DMS53 (cell line): ENCODE measurements around the gene ANKLE1.
A peak's percentile ranks its signal among the peaks of the same experiment; 100 is the strongest.

Experiments used
- DNase-seq: peaks from one replicate; lab custom pipeline; 2025; lab: John Stamatoyannopoulos, UW

Gene ANKLE1

GRCh38 chr19:17281391-17282304 is at the start of gene ANKLE1:
Gene ANKLE1 (plus strand): TSS chr19:17281901. CDS start chr19:17281921, 20 bp downstream.
- peak; percentile 61 for DNase-seq

DNA sequence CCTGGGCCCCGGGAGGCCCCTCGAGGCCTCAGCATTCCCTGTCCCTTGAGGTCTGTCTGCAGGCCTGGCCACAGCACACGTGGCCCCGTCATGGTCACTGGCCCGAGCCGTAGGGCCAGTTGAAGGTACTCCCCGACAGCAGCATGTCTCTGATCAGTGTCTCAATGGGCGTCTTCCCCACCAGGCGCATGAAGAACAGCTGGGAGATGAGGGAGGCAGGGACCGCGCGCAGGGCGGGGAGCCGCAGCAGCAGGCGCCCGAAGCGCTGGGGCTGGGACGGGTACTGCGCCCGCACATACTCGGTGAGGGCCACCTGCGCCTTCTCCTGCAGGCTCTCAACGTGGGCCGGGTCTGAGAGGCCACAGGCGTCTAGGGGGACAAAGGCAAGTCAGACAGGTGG is 49.4 kb upstream of the ANKLE1 start:
- no peak for DNase-seq

GRCh38 chr19:17234911-17235299 is 46.8 kb upstream of the ANKLE1 start:
- DNase-seq: peak; percentile 65

GRCh38 chr19:17235300-17235970 is 46.3 kb upstream of the ANKLE1 start:
- DNase-seq: peak; percentile 88

DNA sequence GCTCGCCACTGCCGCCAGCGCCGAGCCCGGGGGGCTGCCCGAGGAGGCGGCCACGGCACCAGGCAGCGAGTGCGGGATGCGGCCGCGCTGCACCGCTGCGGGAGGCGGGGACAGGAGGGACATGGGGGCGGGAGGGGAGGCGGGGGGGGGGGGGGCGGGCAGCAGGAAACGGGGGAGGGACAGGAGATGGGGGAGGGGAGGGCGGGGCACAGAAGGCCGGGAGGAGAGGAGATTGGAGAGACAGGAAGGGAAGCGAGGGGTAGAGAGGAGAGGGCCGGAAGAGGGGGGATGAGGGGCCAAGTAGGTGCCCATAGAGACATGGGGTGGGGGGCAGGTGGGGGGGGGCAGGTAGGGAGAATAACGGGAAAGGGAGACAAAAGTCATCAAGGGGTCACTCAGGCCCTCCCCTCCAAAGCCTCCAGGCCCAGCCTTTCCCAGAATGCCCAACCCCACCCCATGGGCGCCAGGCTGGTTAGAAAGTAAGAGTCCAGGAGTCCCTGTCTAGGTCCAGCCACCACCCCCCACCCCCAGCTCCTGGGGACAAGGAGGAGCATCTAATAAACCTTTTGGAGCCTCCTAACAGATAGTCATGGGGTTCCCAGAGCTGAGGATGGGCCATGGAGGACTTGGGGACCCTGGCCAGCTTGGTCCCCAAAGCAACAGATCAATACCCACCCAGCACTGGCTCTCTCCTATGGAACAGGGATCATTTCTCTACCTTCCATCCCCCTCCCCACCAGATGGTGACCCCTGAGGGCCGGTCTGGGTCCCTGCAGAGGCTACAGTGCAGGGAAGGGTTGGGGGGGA is 45.5 kb upstream of the ANKLE1 start:
- peak; percentile 85 for DNase-seq

DNA sequence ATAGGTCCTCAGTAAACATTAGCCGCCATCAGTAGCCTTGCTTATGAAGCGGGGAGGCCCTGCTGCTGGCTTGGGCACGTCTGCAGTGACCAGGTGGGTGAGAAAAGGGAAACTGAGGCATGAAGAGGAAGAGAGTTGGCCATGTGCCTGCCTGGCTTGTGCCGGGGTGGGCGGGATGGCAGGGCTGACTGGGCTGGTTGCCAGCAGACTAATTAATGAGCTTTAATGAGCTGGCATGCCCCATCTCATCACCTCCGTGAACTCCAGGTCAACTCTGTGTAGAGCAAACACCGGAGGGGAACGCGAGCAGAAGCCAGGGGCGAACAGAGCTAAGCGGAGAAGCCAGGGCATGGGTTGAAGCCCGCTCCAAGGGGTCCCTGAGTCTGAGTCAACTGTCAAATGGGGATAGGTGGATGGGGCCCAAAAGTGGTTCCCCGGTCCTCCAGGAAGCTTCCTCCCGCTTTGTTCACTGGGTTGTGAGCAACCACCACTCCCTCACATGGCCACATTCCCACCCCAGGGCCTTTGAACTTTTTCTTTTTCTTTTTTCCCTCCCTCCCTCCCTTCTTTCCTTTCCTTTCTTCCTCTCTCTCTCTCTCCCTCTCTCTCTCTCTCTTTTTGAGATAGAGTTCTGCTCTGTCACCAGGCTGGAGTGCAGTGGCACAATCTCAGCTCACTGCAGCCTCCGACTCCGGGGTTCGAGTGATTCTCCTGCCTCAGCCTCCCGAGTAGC is 44.7 kb upstream of the ANKLE1 start:
- DNase-seq: no peak

- no peak for DNase-seq
Observed at GRCh38 chr19:17237747-17238706, 43.7 kb upstream of the ANKLE1 start.

DNA sequence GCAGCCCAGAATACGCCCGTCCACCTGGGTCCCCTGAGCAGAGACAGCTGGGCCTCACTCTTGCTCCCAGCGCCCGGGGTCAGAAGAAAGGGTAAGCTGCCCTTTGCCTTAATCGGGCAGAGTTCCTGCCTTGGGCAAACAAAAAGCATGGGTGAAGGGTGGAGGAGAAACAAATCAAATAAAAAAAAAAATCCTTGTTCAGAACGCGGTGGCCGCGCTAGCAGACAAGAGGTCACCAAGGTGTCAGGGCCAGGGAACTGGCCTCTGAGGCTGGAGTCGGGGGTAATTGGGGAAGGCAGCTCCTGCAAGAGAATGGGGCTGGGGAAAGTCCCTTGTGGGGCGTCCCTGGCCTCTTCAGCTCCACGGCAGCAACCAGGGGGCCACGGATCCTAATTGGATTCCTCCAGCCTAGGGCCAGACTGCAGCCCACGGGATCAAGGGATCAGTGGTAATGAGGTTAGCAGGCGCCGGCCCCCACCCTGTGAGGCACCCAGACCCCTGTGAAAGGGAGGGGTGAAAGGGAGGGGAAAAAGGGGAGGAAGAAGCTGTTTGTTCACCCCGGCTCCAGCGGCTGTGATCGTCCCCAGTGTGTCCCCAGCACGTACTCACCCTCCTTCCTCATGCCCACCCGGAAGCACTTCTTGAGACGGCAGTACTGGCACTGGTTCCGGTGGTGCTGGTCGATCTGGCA is 41.5 kb upstream of the ANKLE1 start:
- DNase-seq: peak; percentile 66

DNA sequence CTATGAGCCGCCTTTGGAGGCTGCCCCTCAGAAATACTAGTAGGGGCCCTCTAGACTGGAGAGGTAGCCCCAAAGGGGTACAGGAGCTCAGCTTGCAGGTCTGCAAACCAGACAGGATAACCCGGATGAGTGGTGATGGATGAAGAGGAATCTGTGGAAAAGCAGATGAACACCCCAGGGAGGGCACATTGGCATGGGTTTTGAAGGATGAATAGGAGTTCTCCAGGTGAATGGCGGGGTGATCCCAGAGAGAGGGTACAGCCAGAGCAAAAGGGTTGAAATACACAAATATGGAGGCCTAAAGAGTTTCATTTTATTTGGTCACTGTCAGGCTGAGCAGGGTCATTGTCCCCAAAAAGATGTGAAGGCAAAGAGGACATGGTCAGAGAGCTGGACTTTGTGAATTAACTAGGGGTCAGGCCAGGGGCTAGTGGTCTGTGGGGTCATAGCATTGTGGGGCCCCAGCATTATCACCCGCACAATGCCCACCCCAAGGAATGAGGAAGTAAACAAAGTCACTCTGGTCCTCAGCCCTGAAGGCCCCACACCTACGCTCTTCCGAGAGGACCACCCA is 40.8 kb upstream of the ANKLE1 start:
- no peak for DNase-seq

DNA sequence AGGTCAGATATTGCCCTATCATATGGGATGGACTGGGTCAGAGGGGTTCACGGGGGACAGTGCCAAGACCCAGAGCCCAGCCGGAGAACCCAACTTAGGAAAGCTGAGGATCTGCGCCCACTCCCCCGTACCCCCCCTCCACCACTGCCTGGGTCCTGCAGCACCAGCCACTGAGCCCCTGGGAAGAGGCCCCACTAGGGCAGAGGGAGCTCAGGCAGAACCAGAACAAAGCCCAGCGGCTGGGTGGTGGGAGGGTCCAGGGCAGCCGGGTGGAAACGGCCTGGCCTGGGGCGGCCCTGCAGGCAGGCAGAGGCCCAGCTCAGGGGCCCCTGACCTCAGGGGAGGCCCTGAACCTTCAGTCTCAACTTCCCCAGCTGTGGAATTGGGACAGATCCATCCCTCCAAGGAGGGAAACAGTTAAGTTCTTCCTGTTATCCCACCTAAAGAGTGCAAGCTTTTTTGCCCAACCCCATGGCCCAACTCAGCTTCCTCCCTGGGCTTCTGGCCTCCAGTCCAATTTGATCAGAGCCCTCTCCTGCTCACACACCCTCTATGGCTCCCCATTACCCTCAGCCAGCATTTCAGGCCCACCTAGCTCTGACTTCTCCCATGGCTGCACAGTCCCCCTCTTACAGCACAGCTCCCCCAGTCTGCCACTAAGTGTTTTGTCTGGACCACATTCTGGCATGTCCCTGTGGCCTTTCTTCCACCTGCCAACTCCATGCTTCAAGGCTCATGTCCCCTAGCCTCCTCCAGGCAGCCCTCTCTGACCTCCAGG is 39.1 kb upstream of the ANKLE1 start:
- no peak for DNase-seq

DNA sequence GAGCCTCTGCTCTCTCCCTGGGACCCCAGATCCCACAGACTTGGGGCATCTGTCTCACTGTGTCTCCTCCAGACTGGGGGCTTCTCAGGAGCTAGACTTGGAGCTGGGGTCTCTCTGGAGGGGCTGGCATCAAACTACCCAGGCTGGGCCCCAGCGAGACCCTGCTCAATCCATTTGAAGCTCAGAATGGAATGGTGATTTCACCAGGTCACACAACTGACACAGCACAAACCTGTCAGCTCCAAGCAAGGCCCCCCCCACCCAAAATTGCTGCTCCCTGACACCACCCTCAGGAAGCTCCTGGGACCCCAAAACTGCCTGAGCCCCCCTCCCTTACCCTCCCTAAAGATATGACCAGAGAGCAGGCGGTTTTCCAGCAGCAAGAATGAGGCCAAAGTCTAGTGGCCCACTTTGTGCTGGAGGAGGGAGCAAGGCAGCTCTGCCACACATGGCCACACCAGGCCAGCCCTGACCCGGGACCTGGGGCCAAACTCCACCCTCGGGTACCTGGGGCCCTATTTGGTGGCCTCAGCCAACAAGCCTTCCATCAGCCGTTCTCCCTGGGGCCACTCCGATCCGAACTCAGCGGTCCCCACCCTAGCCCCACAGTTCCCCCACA is 38.4 kb upstream of the ANKLE1 start:
- peak; percentile 30 for DNase-seq

- DNase-seq: peak; percentile 63
Observed at GRCh38 chr19:17243830-17244617, 37.7 kb upstream of the ANKLE1 start.

DNA sequence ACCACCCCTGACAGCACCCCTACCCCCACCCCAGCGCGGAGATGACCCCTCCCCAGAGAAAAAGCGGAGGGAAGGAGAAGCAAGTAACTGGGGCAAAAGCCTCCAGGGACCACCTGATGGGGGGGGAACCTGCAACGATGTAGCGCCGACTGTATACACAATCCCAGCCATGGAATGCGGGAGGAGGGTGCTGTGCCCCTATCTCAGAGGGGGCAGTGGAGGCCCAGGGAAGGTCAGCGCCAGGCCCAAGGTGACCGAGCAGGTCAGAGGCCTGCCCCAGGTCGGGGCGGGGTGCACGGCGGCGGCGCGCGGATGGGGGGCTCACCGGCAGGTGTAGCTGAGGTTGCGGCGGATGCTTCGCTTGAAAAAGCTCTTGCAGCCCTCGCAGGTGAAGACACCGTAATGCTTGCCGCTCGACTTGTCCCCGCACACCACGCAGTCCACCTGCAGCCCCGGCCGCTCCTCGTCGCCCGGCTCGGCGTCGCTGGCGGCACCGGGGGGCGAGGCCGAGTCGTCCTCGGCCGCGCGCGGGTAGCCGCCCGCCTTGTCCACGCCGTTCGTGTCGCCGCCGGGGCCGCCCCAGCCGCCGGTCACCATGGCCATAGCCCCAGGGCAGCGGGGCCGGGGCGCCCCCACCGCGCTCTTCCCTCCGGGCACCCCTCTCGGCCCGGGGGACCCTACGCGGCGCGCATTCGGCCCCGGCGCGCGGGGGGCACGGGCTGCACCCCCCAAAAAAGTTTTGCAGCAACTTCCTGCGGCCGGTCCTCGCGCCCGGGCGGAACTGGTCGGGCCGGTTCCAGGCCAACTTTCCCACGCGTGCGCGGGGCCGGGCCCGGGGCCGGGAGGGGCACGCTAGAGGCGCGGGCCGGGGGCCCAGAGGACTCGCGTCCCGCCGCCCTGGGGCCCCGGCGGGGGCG is 36.8 kb upstream of the ANKLE1 start:
- DNase-seq: peak; percentile 61

- no peak for DNase-seq
Observed at GRCh38 chr19:17245535-17245984, 36.1 kb upstream of the ANKLE1 start, which contains the start of gene NR2F6. Gene NR2F6 (minus strand): TSS chr19:17245919. CDS start chr19:17245220, 699 bp downstream.

DNA sequence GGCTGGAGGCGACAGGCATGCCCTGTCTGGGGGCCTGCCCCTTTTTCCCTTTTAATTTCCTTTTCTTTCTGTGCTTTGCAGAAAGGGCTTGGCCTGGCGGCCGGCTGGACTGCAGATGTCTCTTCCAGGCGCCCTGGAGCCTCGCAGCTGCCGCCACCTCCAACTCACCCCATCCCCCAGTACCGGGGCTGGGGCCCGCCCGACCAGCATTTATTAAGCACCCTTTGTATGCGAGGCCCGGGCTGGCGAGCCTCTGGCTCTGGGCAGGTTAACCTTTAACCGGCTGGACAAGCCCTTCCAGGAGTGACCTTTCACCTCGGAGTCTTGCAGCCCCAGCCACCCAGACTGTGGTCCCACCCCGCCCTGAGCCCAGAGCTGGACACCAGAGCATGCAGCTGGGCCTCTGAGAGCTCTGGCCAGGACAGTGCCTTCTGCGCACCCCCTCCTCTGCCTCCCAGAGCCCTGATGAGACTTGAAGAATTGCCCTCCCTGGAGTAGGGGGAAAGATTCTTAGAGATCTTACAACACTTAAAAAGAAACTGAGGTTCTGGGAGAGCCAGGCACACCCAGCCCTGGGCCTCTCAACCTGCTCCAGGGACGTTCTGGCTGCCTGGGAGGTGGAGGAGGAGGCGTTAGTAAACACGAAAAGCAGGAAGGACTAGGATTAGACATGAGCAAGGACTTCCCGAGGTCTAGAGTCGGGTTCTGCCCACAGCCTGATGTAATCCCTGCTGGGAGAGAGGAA is 34.8 kb upstream of the ANKLE1 start:
- peak; percentile 85 for DNase-seq
